Fibroblast of pulmonary artery (primary cell): ENCODE results near the gene C8A.

Experiments used
- DNase-seq: peaks from one replicate; pipeline ENCODE4 v3.0.0-alpha.2; 2010; ENCODE audit warnings: low read depth
- H3K4me3 ChIP-seq: replicated peaks from 2 replicates; pipeline ENCODE4 v1.5.1; 2011; ENCODE audit warnings: low read depth, mild to moderate bottlenecking, control low read depth, low read length, moderate library complexity
- TF ChIP-seq, protein P1 (sequence below): IDR thresholded peaks from 2 replicates; pipeline ENCODE4 v1.5.1; 2011; ENCODE audit warnings: mild to moderate bottlenecking, control low read depth, low read length, inconsistent platforms; ENCODE audit errors: missing control alignments

The C8A gene

DNA sequence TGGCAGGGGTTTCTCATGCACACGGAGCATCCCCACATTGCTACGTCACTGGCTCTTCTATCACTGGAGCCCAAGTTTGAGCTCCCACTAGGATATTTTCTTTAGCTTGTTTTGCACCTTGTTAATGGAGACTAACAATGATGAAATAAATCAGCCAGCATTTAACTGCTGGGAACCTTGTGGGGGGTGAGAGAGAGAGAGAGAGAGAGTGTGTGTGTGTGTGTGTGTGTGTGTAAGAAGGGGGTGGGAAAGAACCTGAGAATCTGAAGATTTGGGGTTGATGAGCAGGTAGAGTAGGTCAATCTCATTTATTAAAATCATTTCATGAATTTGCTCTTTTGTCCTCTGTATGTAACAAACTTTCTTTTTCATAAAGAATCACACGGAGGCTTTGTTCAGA lies 110.6 kb downstream of the C8A start:
- TF ChIP-seq, protein P1, sequence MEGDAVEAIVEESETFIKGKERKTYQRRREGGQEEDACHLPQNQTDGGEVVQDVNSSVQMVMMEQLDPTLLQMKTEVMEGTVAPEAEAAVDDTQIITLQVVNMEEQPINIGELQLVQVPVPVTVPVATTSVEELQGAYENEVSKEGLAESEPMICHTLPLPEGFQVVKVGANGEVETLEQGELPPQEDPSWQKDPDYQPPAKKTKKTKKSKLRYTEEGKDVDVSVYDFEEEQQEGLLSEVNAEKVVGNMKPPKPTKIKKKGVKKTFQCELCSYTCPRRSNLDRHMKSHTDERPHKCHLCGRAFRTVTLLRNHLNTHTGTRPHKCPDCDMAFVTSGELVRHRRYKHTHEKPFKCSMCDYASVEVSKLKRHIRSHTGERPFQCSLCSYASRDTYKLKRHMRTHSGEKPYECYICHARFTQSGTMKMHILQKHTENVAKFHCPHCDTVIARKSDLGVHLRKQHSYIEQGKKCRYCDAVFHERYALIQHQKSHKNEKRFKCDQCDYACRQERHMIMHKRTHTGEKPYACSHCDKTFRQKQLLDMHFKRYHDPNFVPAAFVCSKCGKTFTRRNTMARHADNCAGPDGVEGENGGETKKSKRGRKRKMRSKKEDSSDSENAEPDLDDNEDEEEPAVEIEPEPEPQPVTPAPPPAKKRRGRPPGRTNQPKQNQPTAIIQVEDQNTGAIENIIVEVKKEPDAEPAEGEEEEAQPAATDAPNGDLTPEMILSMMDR: no peak
- DNase-seq: no peak
- no peak overlapping the region for H3K4me3 ChIP-seq

DNA sequence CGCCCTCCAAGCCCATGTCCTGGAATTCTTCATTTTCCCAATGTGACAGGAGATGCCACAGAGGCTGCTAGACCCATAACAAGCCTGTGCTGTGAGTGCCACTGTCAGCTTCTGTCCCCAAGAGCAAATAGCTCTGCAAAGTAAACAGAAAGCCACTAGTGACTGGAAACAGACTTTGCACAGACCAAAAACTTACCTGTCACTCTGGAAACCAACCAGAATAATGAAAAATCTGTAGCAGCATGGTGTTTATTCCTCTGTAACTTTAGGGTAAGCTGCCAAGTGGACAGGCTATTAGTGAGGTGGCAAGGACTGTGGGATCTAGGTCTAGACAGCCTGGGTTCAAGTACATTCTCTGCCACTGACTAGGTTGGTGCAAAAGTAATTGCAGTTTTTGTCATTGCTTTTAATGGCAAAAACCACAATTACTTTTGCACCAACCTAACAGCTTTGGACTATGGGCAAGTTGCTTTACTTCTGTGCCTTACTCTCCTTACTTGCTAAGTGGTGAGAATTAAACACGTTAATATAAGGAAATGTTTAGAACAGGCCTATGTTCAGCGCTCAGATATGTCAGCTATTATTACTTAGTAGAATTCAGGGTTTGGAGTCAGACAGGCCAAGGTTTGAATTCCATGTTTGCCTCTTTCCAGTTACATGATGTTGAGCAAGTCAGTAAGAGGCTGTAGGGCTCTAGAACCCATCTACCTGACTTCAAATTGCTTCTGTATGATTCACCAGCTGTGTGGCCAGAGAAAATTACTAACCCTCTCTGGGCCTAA lies 111.5 kb downstream of the C8A start, which contains the start of gene C8B:
C8B (minus strand) TSS at position 100 of the 782 bp plus-strand sequence; CDS start at position 33, 67 bp downstream.
- H3K4me3 ChIP-seq: no peak within 1 kb of the TSS
- no peak for DNase-seq
- TF ChIP-seq, protein P1: no peak

DNA sequence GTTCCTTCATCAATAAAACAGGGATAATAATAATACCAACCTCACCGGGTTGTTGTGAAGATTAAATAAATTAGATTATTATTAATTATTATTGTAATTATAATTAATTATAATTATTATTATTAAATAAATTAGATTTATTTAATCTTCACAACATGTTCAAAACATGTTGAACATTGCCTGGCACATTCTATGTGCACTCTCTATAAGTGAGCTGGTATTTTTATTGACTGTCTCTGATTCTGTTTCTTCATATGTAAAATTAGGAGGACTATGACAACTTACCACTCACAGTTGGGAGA lies 112.1 kb downstream of the C8A start:
- H3K4me3 ChIP-seq: no peak overlapping the region
- TF ChIP-seq, protein P1: no peak
- DNase-seq: no peak

DNA sequence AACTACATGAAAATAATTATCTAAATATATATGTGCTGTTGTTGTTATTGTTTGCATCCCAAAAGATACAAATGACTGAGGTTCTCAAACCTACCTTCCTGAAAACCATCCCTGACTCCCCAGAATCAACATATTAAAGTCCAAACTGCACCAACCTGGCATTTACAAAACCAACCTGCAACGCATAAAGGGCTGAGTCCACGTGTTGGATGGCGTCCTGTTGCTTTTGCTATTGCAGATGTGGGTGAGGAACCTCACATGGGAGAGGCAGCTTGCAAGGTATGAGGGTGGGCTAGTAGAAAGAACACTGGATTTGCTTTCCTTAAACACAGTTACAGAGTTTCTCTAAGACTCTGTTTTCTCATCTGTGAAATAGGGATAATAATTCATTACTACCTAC lies 112.8 kb downstream of the C8A start:
- no peak for DNase-seq
- no peak overlapping the region for H3K4me3 ChIP-seq
- TF ChIP-seq, protein P1: no peak
